DMS114 treated with DMSO at 0.1 percent for 48 hours (cell line): ENCODE data around the gene MYO5A.
"Not testable (repeated sequence)": the region's sequence is repeated elsewhere in the genome, so short reads cannot be mapped to it uniquely, and the experiment has no call there.

Source experiments
- DNase-seq: peaks from one replicate; lab custom pipeline; 2025; ENCODE audit not compliant: unreplicated experiment; lab: John Stamatoyannopoulos, UW

Gene MYO5A

GRCh38 chr15:52546031-52546751, 17.5 kb upstream of the MYO5A start:
- no peak for DNase-seq

GRCh38 chr15:52540374-52541012, 11.8 kb upstream of the MYO5A start:
- DNase-seq = no peak

- no peak for DNase-seq
Observed at GRCh38 chr15:52537459-52537858, 8.8 kb upstream of the MYO5A start.

GRCh38 chr15:52532427-52532826, 3.7 kb upstream of the MYO5A start:
- DNase-seq = no peak

- no peak for DNase-seq
Observed at GRCh38 chr15:52529940-52530339, 1.3 kb upstream of the MYO5A start.

- DNase-seq = no peak
Observed at GRCh38 chr15:52529341-52529924, 753 bp upstream of the MYO5A start.

- no peak for DNase-seq
Observed at GRCh38 chr15:52527911-52528563, 643 bp downstream of the MYO5A start.

- no peak for DNase-seq
Observed at GRCh38 chr15:52527196-52527910, 1.3 kb downstream of the MYO5A start.

- no peak for DNase-seq
Observed at GRCh38 chr15:52524223-52525136, 4.2 kb downstream of the MYO5A start.

- no peak for DNase-seq
Observed at GRCh38 chr15:52523647-52524046, 5.0 kb downstream of the MYO5A start.

GRCh38 chr15:52523192-52523591, 5.5 kb downstream of the MYO5A start:
- no peak for DNase-seq

- no peak for DNase-seq
Observed at GRCh38 chr15:52521682-52522081, 7.0 kb downstream of the MYO5A start.

- no peak for DNase-seq
Observed at GRCh38 chr15:52520421-52520820, 8.3 kb downstream of the MYO5A start.

GRCh38 chr15:52518487-52519371, 10.0 kb downstream of the MYO5A start:
- no peak for DNase-seq

GRCh38 chr15:52517014-52517413, 11.7 kb downstream of the MYO5A start:
- DNase-seq = no peak

GRCh38 chr15:52515343-52515742, 13.3 kb downstream of the MYO5A start:
- DNase-seq = no peak

GRCh38 chr15:52514482-52514881, 14.2 kb downstream of the MYO5A start:
- DNase-seq = no peak

- DNase-seq = not testable (repeated sequence)
Observed at GRCh38 chr15:52512869-52513268, 15.8 kb downstream of the MYO5A start.

- no peak for DNase-seq
Observed at GRCh38 chr15:52511084-52511483, 17.6 kb downstream of the MYO5A start.
